Measurements from ENCODE around the gene ROBO4.

GRCh38 chr11:124889191-124890091 lies 8.2 kb downstream of the ROBO4 start:
- TF ChIP-seq, protein P1, sequence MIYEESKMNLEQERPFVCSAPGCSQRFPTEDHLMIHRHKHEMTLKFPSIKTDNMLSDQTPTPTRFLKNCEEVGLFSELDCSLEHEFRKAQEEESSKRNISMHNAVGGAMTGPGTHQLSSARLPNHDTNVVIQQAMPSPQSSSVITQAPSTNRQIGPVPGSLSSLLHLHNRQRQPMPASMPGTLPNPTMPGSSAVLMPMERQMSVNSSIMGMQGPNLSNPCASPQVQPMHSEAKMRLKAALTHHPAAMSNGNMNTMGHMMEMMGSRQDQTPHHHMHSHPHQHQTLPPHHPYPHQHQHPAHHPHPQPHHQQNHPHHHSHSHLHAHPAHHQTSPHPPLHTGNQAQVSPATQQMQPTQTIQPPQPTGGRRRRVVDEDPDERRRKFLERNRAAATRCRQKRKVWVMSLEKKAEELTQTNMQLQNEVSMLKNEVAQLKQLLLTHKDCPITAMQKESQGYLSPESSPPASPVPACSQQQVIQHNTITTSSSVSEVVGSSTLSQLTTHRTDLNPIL (CRISPR knock-in tag; IDR thresholded peaks at IDR 0.05; ENCODE audit: low read depth) = no peak
- TF ChIP-seq SNAI2 (CRISPR knock-in tag; IDR thresholded peaks at IDR 0.05) = no peak
- TF ChIP-seq ZFP30 (CRISPR knock-in tag; IDR thresholded peaks at IDR 0.05) = no peak
- TF ChIP-seq TSHZ2 (CRISPR knock-in tag; IDR thresholded peaks at IDR 0.05) = no peak
- no peak for TF ChIP-seq ZC3H10 (CRISPR knock-in tag; IDR thresholded peaks at IDR 0.05)
- TF ChIP-seq PPARA (CRISPR knock-in tag; IDR thresholded peaks at IDR 0.05; ENCODE audit: borderline replicate concordance) = no peak
- TF ChIP-seq, protein P2, sequence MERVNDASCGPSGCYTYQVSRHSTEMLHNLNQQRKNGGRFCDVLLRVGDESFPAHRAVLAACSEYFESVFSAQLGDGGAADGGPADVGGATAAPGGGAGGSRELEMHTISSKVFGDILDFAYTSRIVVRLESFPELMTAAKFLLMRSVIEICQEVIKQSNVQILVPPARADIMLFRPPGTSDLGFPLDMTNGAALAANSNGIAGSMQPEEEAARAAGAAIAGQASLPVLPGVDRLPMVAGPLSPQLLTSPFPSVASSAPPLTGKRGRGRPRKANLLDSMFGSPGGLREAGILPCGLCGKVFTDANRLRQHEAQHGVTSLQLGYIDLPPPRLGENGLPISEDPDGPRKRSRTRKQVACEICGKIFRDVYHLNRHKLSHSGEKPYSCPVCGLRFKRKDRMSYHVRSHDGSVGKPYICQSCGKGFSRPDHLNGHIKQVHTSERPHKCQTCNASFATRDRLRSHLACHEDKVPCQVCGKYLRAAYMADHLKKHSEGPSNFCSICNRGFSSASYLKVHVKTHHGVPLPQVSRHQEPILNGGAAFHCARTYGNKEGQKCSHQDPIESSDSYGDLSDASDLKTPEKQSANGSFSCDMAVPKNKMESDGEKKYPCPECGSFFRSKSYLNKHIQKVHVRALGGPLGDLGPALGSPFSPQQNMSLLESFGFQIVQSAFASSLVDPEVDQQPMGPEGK (CRISPR knock-in tag; IDR thresholded peaks at IDR 0.05; ENCODE audit: borderline replicate concordance) = no peak
- TF ChIP-seq ISL1 (CRISPR knock-in tag; IDR thresholded peaks at IDR 0.05) = no peak

Data from SK-N-SH treated with all-trans-retinoic acid at 6 μM for 48 hours (cell line).